ENCODE results near the gene SPAG6. TPM values are rescaled to one million over a fixed set of nuclear protein-coding genes. Genes with fewer than 3 reads are reported as not detected.
A peak's percentile ranks its signal among the peaks of the same experiment; 100 is the strongest.

Gene SPAG6
- total and polyA plus RNA-seq, 9 donors = 4.1 to 8.7 (median 5.0) TPM

- Histone ChIP-seq H3K4me3 (ENCODE audit: low read length) (no peak overlapping the region), H3K27ac (ENCODE audit: low read length) (peak overlapping the region; percentile 47), H3K36me3 (ENCODE audit: control insufficient read depth, insufficient read depth, low read length) (no peaks in the 10 kb centered on the region), H3K9me3 (replicated peaks; ENCODE audit: control insufficient read depth, low read depth, low read length) (no peaks in the 10 kb centered on the region), H3K27me3 (ENCODE audit: control insufficient read depth, insufficient read depth, low read length) (peaks cover 4% of the 10 kb centered on the region), H3K4me1 (ENCODE audit: control insufficient read depth, insufficient read depth, low read length) (peaks cover 20% of the 10 kb centered on the region)
- WGBS (ENCODE audit: insufficient coverage) = 17% methylated on average over 1 of the region's 6 CpGs
- DNase-seq = peak; percentile 92
Measured at GRCh38 chr10:22427890-22428571, 82.7 kb downstream of the SPAG6 start.

- H3K4me3 ChIP-seq (ENCODE audit: low read length) = no peak overlapping the region
- no peak overlapping the region for H3K27ac ChIP-seq (ENCODE audit: low read length)
- no peak for DNase-seq
- no peaks in the 10 kb centered on the region for H3K36me3 ChIP-seq (ENCODE audit: control insufficient read depth, insufficient read depth, low read length)
- no CpG with 5 or more reads among the region's 3 CpGs for WGBS (ENCODE audit: insufficient coverage)
- no peaks in the 10 kb centered on the region for H3K9me3 ChIP-seq (replicated peaks; ENCODE audit: control insufficient read depth, low read depth, low read length)
- peaks cover 4% of the 10 kb centered on the region for H3K27me3 ChIP-seq (ENCODE audit: control insufficient read depth, insufficient read depth, low read length)
- H3K4me1 ChIP-seq (ENCODE audit: control insufficient read depth, insufficient read depth, low read length) = peaks cover 20% of the 10 kb centered on the region
Measured at GRCh38 chr10:22429146-22429545, 83.8 kb downstream of the SPAG6 start.

- WGBS (ENCODE audit: insufficient coverage) = 57% methylated on average over 1 of the region's 8 CpGs
- Histone ChIP-seq H3K27me3 (ENCODE audit: control insufficient read depth, insufficient read depth, low read length) (peaks cover 4% of the 10 kb centered on the region), H3K27ac (ENCODE audit: low read length) (no peak overlapping the region), H3K9me3 (replicated peaks; ENCODE audit: control insufficient read depth, low read depth, low read length) (no peaks in the 10 kb centered on the region), H3K4me1 (ENCODE audit: control insufficient read depth, insufficient read depth, low read length) (peaks cover 20% of the 10 kb centered on the region), H3K36me3 (ENCODE audit: control insufficient read depth, insufficient read depth, low read length) (no peaks in the 10 kb centered on the region), H3K4me3 (ENCODE audit: low read length) (no peak overlapping the region)
- DNase-seq = no peak
Measured at GRCh38 chr10:22429981-22430421, 84.7 kb downstream of the SPAG6 start.

- peaks cover 18% of the 10 kb centered on the region for H3K4me1 ChIP-seq (ENCODE audit: control insufficient read depth, insufficient read depth, low read length)
- H3K36me3 ChIP-seq (ENCODE audit: control insufficient read depth, insufficient read depth, low read length) = no peaks in the 10 kb centered on the region
- no peak overlapping the region for H3K4me3 ChIP-seq (ENCODE audit: low read length)
- H3K27ac ChIP-seq (ENCODE audit: low read length) = no peak overlapping the region
- no peaks in the 10 kb centered on the region for H3K9me3 ChIP-seq (replicated peaks; ENCODE audit: control insufficient read depth, low read depth, low read length)
- peak; percentile 33 for DNase-seq
- WGBS (ENCODE audit: insufficient coverage) = no CpG with 5 or more reads among the region's 2 CpGs
- peaks cover 2% of the 10 kb centered on the region for H3K27me3 ChIP-seq (ENCODE audit: control insufficient read depth, insufficient read depth, low read length)
Measured at GRCh38 chr10:22433875-22434274, 88.6 kb downstream of the SPAG6 start.

GRCh38 chr10:22434521-22434920 lies 89.2 kb downstream of the SPAG6 start:
- peaks cover 2% of the 10 kb centered on the region for H3K27me3 ChIP-seq (ENCODE audit: control insufficient read depth, insufficient read depth, low read length)
- H3K27ac ChIP-seq (ENCODE audit: low read length) = no peak overlapping the region
- peaks cover 16% of the 10 kb centered on the region for H3K4me1 ChIP-seq (ENCODE audit: control insufficient read depth, insufficient read depth, low read length)
- DNase-seq = no peak
- no CpG with 5 or more reads among the region's 2 CpGs for WGBS (ENCODE audit: insufficient coverage)
- no peak overlapping the region for H3K4me3 ChIP-seq (ENCODE audit: low read length)
- H3K9me3 ChIP-seq (replicated peaks; ENCODE audit: control insufficient read depth, low read depth, low read length) = no peaks in the 10 kb centered on the region
- no peaks in the 10 kb centered on the region for H3K36me3 ChIP-seq (ENCODE audit: control insufficient read depth, insufficient read depth, low read length)

- H3K36me3 ChIP-seq (ENCODE audit: control insufficient read depth, insufficient read depth, low read length) = no peaks in the 10 kb centered on the region
- H3K27me3 ChIP-seq (ENCODE audit: control insufficient read depth, insufficient read depth, low read length) = no peaks in the 10 kb centered on the region
- H3K9me3 ChIP-seq (replicated peaks; ENCODE audit: control insufficient read depth, low read depth, low read length) = no peaks in the 10 kb centered on the region
- DNase-seq = no peak
- 84% methylated on average over 5 of the region's 10 CpGs for WGBS (ENCODE audit: insufficient coverage)
- peaks cover 11% of the 10 kb centered on the region for H3K4me1 ChIP-seq (ENCODE audit: control insufficient read depth, insufficient read depth, low read length)
- no peak overlapping the region for H3K27ac ChIP-seq (ENCODE audit: low read length)
- H3K4me3 ChIP-seq (ENCODE audit: low read length) = no peak overlapping the region
Measured at GRCh38 chr10:22435650-22436049, 90.4 kb downstream of the SPAG6 start.

GRCh38 chr10:22436526-22436892 lies 91.2 kb downstream of the SPAG6 start:
- H3K9me3 ChIP-seq (replicated peaks; ENCODE audit: control insufficient read depth, low read depth, low read length) = no peaks in the 10 kb centered on the region
- 9% methylated on average over 32 of the region's 35 CpGs for WGBS (ENCODE audit: insufficient coverage)
- peak overlapping the region; percentile 99 for H3K27ac ChIP-seq (ENCODE audit: low read length)
- H3K4me1 ChIP-seq (ENCODE audit: control insufficient read depth, insufficient read depth, low read length) = peaks cover 11% of the 10 kb centered on the region
- H3K4me3 ChIP-seq (ENCODE audit: low read length) = peak overlapping the region; percentile 86
- H3K27me3 ChIP-seq (ENCODE audit: control insufficient read depth, insufficient read depth, low read length) = no peaks in the 10 kb centered on the region
- DNase-seq = no peak
- no peaks in the 10 kb centered on the region for H3K36me3 ChIP-seq (ENCODE audit: control insufficient read depth, insufficient read depth, low read length)

- H3K27ac ChIP-seq (ENCODE audit: low read length) = peak overlapping the region; percentile 99
- peak overlapping the region; percentile 86 for H3K4me3 ChIP-seq (ENCODE audit: low read length)
- peaks cover 11% of the 10 kb centered on the region for H3K4me1 ChIP-seq (ENCODE audit: control insufficient read depth, insufficient read depth, low read length)
- WGBS (ENCODE audit: insufficient coverage) = under 1% methylated on average over 85 of the region's 85 CpGs
- peak; percentile 98 for DNase-seq
- no peaks in the 10 kb centered on the region for H3K36me3 ChIP-seq (ENCODE audit: control insufficient read depth, insufficient read depth, low read length)
- H3K27me3 ChIP-seq (ENCODE audit: control insufficient read depth, insufficient read depth, low read length) = no peaks in the 10 kb centered on the region
- no peaks in the 10 kb centered on the region for H3K9me3 ChIP-seq (replicated peaks; ENCODE audit: control insufficient read depth, low read depth, low read length)
Measured at GRCh38 chr10:22436893-22437619, 91.8 kb downstream of the SPAG6 start.

GRCh38 chr10:22437620-22438588 lies 92.6 kb downstream of the SPAG6 start:
- no peaks in the 10 kb centered on the region for H3K9me3 ChIP-seq (replicated peaks; ENCODE audit: control insufficient read depth, low read depth, low read length)
- H3K4me3 ChIP-seq (ENCODE audit: low read length) = peak overlapping the region; percentile 86
- peak overlapping the region; percentile 99 for H3K27ac ChIP-seq (ENCODE audit: low read length)
- no peaks in the 10 kb centered on the region for H3K27me3 ChIP-seq (ENCODE audit: control insufficient read depth, insufficient read depth, low read length)
- no peaks in the 10 kb centered on the region for H3K36me3 ChIP-seq (ENCODE audit: control insufficient read depth, insufficient read depth, low read length)
- peak; percentile 75 for DNase-seq
- H3K4me1 ChIP-seq (ENCODE audit: control insufficient read depth, insufficient read depth, low read length) = peaks cover 11% of the 10 kb centered on the region
- 2% methylated on average over 19 of the region's 27 CpGs for WGBS (ENCODE audit: insufficient coverage)

- H3K4me1 ChIP-seq (ENCODE audit: control insufficient read depth, insufficient read depth, low read length) = peaks cover 11% of the 10 kb centered on the region
- WGBS (ENCODE audit: insufficient coverage) = no CpG with 5 or more reads among the region's 4 CpGs
- no peaks in the 10 kb centered on the region for H3K27me3 ChIP-seq (ENCODE audit: control insufficient read depth, insufficient read depth, low read length)
- no peak overlapping the region for H3K4me3 ChIP-seq (ENCODE audit: low read length)
- DNase-seq = no peak
- no peaks in the 10 kb centered on the region for H3K36me3 ChIP-seq (ENCODE audit: control insufficient read depth, insufficient read depth, low read length)
- no peaks in the 10 kb centered on the region for H3K9me3 ChIP-seq (replicated peaks; ENCODE audit: control insufficient read depth, low read depth, low read length)
- H3K27ac ChIP-seq (ENCODE audit: low read length) = no peak overlapping the region
Measured at GRCh38 chr10:22438711-22439110, 93.4 kb downstream of the SPAG6 start.

All from muscle of leg (tissue), 11 donors.